Panc1 (cell line): ENCODE measurements around the gene AGRN. TPM values are rescaled to one million over a fixed set of nuclear protein-coding genes. Genes with fewer than 3 reads are reported as not detected.

ENCODE experiments used
- ATAC-seq: fragments of 200-7000 bp; cut with Tn5 transposase; 2 replicates; pipeline ENCODE4 v1.9.1; 2020; ENCODE audit warnings: mild to moderate bottlenecking, moderate library complexity
- BruUV-seq: library from RNA; stranded (reverse); fragments of 400-500 nt; replicated peaks from 2 replicates; lab custom pipeline; 2021; lab: Mats Ljungman, UMichigan
- CTCF ChIA-PET: fragments of 300-600 bp; sonication (Branson Sonifier 250); formaldehyde crosslinking; loops from one replicate; lab custom pipeline; 2022; ENCODE audit warnings: antibody characterized with exemption; lab: Charles Lee
- POLR2A ChIA-PET: fragments of 300-600 bp; sonication (Branson Sonifier 250); formaldehyde crosslinking; loops from one replicate; lab custom pipeline; 2022; ENCODE audit warnings: antibody characterized with exemption; lab: Charles Lee
- DNase-seq: peaks from one replicate; pipeline ENCODE4 v3.0.0-alpha.2; 2010; ENCODE audit warnings: low read depth, low spot score
- H3K27ac ChIP-seq: 2 replicates; pipeline ENCODE4 v1.5.1; 2011; ENCODE audit warnings: mild to moderate bottlenecking, low read length, inconsistent platforms
- H3K27me3 ChIP-seq: fragments of 200-500 bp; sonication (Bioruptor generic); 2 replicates; pipeline ENCODE4 v1.6.0; 2014; ENCODE audit warnings: low read length, inconsistent platforms; ENCODE audit not compliant: control insufficient read depth, insufficient read depth
- H3K36me3 ChIP-seq: fragments of 200-500 bp; sonication (Bioruptor generic); 2 replicates; pipeline ENCODE4 v1.5.1; 2014; ENCODE audit warnings: inconsistent platforms, mild to moderate bottlenecking, low read length, moderate library complexity; ENCODE audit not compliant: control insufficient read depth, insufficient read depth
- H3K4me1 ChIP-seq: 2 replicates; pipeline ENCODE4 v1.5.1; 2011; ENCODE audit warnings: inconsistent platforms, mild to moderate bottlenecking, low read length, moderate library complexity; ENCODE audit not compliant: control insufficient read depth, insufficient read depth
- H3K4me3 ChIP-seq, 2 experiments: 2 replicates each; pipeline ENCODE4 v1.5.1; 2011 to 2012; ENCODE audit warnings: low read depth in 2 of 2, low read length in 2 of 2, mild to moderate bottlenecking in 2 of 2, inconsistent platforms in 1 of 2, moderate library complexity in 1 of 2
- H3K9me3 ChIP-seq: fragments of 200-500 bp; sonication (Bioruptor generic); 2 replicates; pipeline ENCODE4 v1.5.1; 2014; ENCODE audit warnings: low read depth, mild to moderate bottlenecking, inconsistent platforms, low read length, moderate library complexity; ENCODE audit not compliant: control insufficient read depth, insufficient read depth
- POLR2AphosphoS5 ChIP-seq: IDR thresholded peaks from 2 replicates; pipeline ENCODE4 v1.6.1; 2012; ENCODE audit warnings: mild to moderate bottlenecking, low read depth, low read length, moderate library complexity
- SIN3A ChIP-seq: IDR thresholded peaks from 2 replicates; pipeline ENCODE4 v1.6.1; 2012; ENCODE audit warnings: low read depth, mild to moderate bottlenecking, low read length, moderate library complexity, borderline replicate concordance; ENCODE audit not compliant: insufficient read depth
- TCF7L2 ChIP-seq: IDR thresholded peaks from 2 replicates; pipeline ENCODE4 v1.6.1; 2011; ENCODE audit warnings: mild to moderate bottlenecking, low read depth, low read length, inconsistent platforms
- in situ Hi-C: cut with HindIII; loops from 2 replicates; pipeline ENCODE4 v1.10.0; 2016; ENCODE audit warnings: low sequenced_read_pairs, low pct_unique_long_range_greater_than_20kb
- intact Hi-C: fragments of 100-400 bp; cut with micrococcal nuclease; formaldehyde crosslinking; loops from one replicate; pipeline ENCODE4 v1.10.0; 2022; ENCODE audit not compliant: unreplicated experiment
- total RNA-seq: library from RNA; stranded (reverse); gene quantifications from one replicate; pipeline ENCODE4 v1.2.1, GENCODE V29; 2021; ENCODE audit not compliant: unreplicated experiment
- TF ChIP-seq, protein P1 (sequence below), 2 experiments: IDR thresholded peaks; 2 replicates each; pipeline ENCODE4 v1.6.1; 2011 to 2012; ENCODE audit warnings: low read depth in 2 of 2, control low read depth in 1 of 2, low read length in 1 of 2, mild to moderate bottlenecking in 1 of 2, moderate library complexity in 1 of 2; ENCODE audit not compliant: insufficient read depth in 1 of 2
- TF ChIP-seq, protein P2 (sequence below): fragments of 450-650 bp; IDR thresholded peaks from 2 replicates; pipeline ENCODE4 v1.5.1; 2017; ENCODE audit warnings: mild to moderate bottlenecking

Gene AGRN
- total RNA-seq, 1 experiment from 2014 or later: 153 TPM

DNA sequence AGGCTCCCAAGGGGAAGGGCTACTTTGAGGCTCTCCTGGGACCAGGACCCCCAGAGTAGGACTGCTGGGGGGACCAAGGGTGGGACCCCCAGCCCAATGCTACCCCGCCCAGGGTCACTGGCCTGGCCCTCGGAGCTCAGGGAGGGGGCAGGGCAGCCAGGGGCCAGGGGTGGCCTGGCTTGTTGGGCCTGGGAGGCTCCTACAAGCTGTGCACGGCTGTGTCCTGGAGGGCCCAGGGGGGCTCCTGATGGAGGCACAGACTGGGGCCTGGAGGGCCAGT is 22.3 kb upstream of the AGRN start:
- no peaks in the 10 kb centered on the region for H3K27me3 ChIP-seq
- no peaks in the 10 kb centered on the region for H3K9me3 ChIP-seq
- in situ Hi-C loops: no loop called here
- TF ChIP-seq, protein P1, sequence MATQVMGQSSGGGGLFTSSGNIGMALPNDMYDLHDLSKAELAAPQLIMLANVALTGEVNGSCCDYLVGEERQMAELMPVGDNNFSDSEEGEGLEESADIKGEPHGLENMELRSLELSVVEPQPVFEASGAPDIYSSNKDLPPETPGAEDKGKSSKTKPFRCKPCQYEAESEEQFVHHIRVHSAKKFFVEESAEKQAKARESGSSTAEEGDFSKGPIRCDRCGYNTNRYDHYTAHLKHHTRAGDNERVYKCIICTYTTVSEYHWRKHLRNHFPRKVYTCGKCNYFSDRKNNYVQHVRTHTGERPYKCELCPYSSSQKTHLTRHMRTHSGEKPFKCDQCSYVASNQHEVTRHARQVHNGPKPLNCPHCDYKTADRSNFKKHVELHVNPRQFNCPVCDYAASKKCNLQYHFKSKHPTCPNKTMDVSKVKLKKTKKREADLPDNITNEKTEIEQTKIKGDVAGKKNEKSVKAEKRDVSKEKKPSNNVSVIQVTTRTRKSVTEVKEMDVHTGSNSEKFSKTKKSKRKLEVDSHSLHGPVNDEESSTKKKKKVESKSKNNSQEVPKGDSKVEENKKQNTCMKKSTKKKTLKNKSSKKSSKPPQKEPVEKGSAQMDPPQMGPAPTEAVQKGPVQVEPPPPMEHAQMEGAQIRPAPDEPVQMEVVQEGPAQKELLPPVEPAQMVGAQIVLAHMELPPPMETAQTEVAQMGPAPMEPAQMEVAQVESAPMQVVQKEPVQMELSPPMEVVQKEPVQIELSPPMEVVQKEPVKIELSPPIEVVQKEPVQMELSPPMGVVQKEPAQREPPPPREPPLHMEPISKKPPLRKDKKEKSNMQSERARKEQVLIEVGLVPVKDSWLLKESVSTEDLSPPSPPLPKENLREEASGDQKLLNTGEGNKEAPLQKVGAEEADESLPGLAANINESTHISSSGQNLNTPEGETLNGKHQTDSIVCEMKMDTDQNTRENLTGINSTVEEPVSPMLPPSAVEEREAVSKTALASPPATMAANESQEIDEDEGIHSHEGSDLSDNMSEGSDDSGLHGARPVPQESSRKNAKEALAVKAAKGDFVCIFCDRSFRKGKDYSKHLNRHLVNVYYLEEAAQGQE (IDR thresholded peaks at IDR 0.05; ENCODE audit: insufficient read depth in 1 of 2, low read depth in 2 of 2, low read length in 1 of 2): no peak
- 0 out of 2 replicates have a peak, but pooled peaks have one; percentile 12 for TF ChIP-seq POLR2AphosphoS5
- DNase-seq (no peak), ATAC-seq (no peak)
- POLR2A ChIA-PET: no interaction called here
- peak overlapping the region; percentile 8 to 56; a peak in 2 of 4 replicates for H3K4me3 ChIP-seq
- intact Hi-C loops: no loop called here
- H3K36me3 ChIP-seq: no peaks in the 10 kb centered on the region; the same call in 1 of the 2 replicates
- peaks cover 16% of the 10 kb centered on the region for H3K4me1 ChIP-seq
- CTCF ChIA-PET: interaction anchor here (1.4 kb wide), 1 partner anchor 13 kb away, joined by 4 read pairs; no protein-coding TSS in a partner anchor
- BruUV-seq: no TSS peak
- H3K27ac ChIP-seq: peak overlapping the region; percentile 59; the same call in 1 of the 2 replicates

DNA sequence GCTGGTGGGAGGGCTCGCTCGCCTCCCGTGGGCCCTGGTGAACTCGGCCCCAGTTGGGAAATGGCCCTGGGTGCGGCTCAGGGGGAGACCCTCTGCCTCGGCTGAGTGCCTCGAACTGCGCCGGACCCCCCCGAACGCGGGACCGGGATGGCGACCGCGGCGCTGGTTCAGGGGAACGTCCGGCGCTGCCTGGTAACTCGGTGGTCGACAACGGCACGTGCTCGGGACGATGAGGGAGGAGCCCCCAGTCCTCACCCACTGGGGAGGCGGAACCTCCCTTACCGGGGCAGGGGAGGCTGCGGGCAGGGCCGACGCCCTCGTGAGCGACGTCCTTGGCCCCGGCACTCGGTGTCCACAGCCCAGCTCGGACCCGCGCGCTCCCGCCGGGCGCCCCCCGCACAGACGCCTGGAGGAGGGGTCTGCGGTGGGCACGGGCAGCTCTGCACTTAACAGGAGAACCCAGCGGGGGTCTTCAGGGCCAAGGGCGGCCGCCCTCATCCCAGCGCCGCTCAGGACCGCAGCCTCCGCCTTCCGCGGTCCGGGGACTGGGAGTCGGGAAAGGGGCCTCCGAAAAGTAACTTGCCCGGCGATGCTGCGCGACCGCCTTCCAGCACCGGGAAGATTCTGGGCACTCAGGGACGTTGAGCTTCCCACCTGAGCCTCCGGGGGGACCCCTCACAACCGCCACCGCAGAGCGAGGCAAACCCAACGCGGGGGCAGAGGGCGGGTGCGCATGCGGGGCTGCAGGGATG is 21.8 kb upstream of the AGRN start:
- ChIA-PET CTCF (interaction anchor here (1.4 kb wide), 1 partner anchor 14 kb away, joined by 4 read pairs; no protein-coding TSS in a partner anchor), POLR2A (interaction anchor here (0.7 kb wide), 1 partner anchor 12 kb away, joined by 3 read pairs; no protein-coding TSS in a partner anchor)
- DNase-seq (no peak), ATAC-seq (no peak; the same call in 1 of the 2 replicates)
- H3K4me3 ChIP-seq: peak overlapping the region; percentile 56 to 69
- H3K4me1 ChIP-seq: peaks cover 16% of the 10 kb centered on the region
- no peaks in the 10 kb centered on the region for H3K9me3 ChIP-seq
- intact Hi-C loops (no loop called here), in situ Hi-C loops (no loop called here)
- TF ChIP-seq, protein P2, sequence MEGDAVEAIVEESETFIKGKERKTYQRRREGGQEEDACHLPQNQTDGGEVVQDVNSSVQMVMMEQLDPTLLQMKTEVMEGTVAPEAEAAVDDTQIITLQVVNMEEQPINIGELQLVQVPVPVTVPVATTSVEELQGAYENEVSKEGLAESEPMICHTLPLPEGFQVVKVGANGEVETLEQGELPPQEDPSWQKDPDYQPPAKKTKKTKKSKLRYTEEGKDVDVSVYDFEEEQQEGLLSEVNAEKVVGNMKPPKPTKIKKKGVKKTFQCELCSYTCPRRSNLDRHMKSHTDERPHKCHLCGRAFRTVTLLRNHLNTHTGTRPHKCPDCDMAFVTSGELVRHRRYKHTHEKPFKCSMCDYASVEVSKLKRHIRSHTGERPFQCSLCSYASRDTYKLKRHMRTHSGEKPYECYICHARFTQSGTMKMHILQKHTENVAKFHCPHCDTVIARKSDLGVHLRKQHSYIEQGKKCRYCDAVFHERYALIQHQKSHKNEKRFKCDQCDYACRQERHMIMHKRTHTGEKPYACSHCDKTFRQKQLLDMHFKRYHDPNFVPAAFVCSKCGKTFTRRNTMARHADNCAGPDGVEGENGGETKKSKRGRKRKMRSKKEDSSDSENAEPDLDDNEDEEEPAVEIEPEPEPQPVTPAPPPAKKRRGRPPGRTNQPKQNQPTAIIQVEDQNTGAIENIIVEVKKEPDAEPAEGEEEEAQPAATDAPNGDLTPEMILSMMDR: no peak
- no peak for TF ChIP-seq SIN3A
- no peak for TF ChIP-seq TCF7L2
- TF ChIP-seq, protein P1 (IDR thresholded peaks at IDR 0.05; ENCODE audit: insufficient read depth in 1 of 2, low read depth in 2 of 2, low read length in 1 of 2): no peak
- TF ChIP-seq POLR2AphosphoS5: peak; percentile 9; the same call in 1 of the 2 replicates
- no peaks in the 10 kb centered on the region for H3K27me3 ChIP-seq
- H3K36me3 ChIP-seq: no peaks in the 10 kb centered on the region; the same call in 1 of the 2 replicates
- no TSS peak for BruUV-seq
- H3K27ac ChIP-seq: peak overlapping the region; percentile 59
